Kidney epithelial cell (primary cell): Measurements from ENCODE around the gene RAB3C. TPM values are rescaled to one million over a fixed set of nuclear protein-coding genes. Genes with fewer than 3 reads are reported as not detected.

Experiments used
- DNase-seq: peaks from one replicate; pipeline ENCODE4 v3.0.0-alpha.2; 2010; ENCODE audit warnings: low read depth
- H3K27me3 ChIP-seq: 2 replicates; pipeline ENCODE4 v1.6.0; 2011; ENCODE audit warnings: low read length; ENCODE audit not compliant: control insufficient read depth, insufficient read depth
- H3K36me3 ChIP-seq: 2 replicates; pipeline ENCODE4 v1.5.1; 2011; ENCODE audit warnings: low read length; ENCODE audit not compliant: control insufficient read depth, insufficient read depth
- H3K4me3 ChIP-seq: 2 replicates; pipeline ENCODE4 v1.5.1; 2011; ENCODE audit warnings: low read depth, mild to moderate bottlenecking, control low read depth, low read length
- total RNA-seq: library from RNA; depleted of rRNA; stranded (reverse); fragments of >200 nt; gene quantifications from 2 replicates; pipeline ENCODE4 v1.2.3, GENCODE V29; 2015
- TF ChIP-seq, protein P1 (sequence below): IDR thresholded peaks from 2 replicates; pipeline ENCODE4 v1.5.1; 2011; ENCODE audit warnings: mild to moderate bottlenecking, moderate library complexity, low read length, control low read depth, inconsistent platforms; ENCODE audit not compliant: insufficient read depth, poor library complexity, severe bottlenecking

Gene RAB3C
- total RNA-seq, 1 donor from 2014 or later = 0.04 TPM

DNA sequence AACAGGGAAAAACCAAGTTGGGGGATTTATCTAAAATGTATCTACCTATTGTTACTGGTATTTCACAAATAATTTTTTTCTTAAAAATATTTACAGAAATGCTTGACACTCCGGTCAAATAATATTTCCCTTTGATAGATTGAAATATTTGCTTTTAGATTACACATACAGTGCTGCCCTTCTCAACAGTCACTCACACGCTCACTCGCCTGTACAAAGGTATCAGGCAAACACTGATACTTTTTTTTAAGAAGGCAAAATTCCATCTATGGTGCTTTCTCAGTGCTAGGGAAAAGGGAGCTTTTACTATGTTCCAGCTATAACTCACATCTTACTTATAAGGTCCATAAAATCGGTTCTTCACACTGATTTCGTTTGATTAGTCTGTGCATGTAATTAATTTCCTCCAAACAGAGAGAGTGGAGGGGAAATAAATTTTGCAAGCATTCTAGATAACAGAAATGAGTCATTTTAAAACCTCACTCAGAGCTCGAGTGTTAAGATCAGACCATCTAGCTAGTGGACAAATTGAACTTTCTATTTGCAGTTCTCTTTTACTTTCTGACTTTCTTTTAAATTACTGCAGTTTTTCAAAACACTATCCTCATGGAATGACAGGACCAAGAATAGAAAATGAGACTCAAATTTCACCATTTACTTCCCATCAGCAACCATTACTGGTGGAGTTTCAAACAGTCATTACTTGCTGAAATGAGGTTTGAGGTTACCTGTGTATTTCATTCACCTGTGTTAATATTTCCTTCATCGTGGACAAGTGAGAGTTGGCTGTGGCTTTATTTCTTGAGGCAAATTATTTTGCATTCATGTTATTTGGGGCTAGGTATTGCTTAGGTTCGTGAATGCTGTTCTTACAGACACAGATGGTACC is 273.2 kb downstream of the RAB3C start:
- H3K4me3 ChIP-seq = no peak overlapping the region
- DNase-seq = no peak
- H3K36me3 ChIP-seq = no peaks in the 10 kb centered on the region
- H3K27me3 ChIP-seq = no peaks in the 10 kb centered on the region
- TF ChIP-seq, protein P1, sequence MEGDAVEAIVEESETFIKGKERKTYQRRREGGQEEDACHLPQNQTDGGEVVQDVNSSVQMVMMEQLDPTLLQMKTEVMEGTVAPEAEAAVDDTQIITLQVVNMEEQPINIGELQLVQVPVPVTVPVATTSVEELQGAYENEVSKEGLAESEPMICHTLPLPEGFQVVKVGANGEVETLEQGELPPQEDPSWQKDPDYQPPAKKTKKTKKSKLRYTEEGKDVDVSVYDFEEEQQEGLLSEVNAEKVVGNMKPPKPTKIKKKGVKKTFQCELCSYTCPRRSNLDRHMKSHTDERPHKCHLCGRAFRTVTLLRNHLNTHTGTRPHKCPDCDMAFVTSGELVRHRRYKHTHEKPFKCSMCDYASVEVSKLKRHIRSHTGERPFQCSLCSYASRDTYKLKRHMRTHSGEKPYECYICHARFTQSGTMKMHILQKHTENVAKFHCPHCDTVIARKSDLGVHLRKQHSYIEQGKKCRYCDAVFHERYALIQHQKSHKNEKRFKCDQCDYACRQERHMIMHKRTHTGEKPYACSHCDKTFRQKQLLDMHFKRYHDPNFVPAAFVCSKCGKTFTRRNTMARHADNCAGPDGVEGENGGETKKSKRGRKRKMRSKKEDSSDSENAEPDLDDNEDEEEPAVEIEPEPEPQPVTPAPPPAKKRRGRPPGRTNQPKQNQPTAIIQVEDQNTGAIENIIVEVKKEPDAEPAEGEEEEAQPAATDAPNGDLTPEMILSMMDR = no peak

DNA sequence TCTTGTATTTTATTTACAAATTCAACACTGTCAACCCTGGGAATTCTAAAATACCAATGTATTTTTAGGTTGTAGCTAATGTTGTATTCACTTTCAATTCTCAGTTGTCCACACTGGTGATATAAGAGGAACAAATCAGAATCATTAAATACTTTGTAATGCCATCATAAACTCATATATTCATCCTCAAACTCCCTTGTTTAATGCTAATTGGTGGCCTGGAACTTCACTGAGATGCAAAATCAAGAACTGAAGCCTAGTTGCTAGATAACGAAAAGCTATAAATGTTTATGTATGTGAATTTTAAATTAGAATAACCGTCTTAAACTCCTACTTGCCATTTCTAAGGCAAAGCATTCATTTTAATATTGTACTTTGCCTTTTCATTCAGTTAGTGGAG is 274.7 kb downstream of the RAB3C start:
- DNase-seq = no peak
- Histone ChIP-seq H3K36me3 (no peaks in the 10 kb centered on the region), H3K27me3 (no peaks in the 10 kb centered on the region), H3K4me3 (no peak overlapping the region)
- TF ChIP-seq, protein P1 = no peak

DNA sequence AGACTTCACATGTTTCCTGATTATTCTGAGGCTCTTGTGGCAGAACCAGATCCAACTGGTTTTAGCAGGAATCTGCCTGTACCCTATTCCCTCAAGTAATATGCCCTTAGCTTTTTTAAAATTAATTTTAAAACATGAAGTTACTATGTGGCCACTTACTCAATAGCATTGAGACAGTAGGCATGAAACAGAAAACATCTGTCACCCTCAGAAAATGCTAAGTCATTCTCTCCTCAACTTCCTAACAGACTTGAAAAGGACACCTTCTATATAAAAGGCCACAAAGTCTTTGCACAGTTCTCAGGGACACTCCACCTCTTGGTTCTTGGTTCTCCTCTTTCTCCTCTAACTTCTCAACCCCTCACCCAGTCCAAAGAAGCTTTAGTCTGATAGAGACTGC is 277.8 kb downstream of the RAB3C start:
- no peaks in the 10 kb centered on the region for H3K27me3 ChIP-seq
- no peaks in the 10 kb centered on the region for H3K36me3 ChIP-seq
- TF ChIP-seq, protein P1 = no peak
- no peak for DNase-seq
- H3K4me3 ChIP-seq = no peak overlapping the region

DNA sequence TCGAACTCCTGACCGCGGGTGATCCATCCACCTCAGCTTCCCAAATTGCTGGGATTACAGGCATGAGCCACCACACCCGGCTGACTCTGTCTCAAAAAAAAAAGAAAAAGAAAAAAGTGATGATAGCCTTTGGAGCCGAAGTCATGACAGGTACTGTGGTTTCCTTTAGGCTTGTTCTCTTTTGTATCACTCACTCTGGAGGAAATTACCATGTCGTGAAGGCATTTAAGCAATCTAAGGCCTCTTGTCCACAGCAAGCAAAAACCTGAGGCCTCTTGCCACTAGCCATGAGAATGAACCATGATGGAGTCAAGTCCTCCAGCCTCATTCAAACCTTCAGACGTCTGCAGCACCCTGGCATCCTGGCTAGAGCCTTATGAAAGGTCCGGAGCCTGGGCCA is 286.1 kb downstream of the RAB3C start:
- no peak for DNase-seq

DNA sequence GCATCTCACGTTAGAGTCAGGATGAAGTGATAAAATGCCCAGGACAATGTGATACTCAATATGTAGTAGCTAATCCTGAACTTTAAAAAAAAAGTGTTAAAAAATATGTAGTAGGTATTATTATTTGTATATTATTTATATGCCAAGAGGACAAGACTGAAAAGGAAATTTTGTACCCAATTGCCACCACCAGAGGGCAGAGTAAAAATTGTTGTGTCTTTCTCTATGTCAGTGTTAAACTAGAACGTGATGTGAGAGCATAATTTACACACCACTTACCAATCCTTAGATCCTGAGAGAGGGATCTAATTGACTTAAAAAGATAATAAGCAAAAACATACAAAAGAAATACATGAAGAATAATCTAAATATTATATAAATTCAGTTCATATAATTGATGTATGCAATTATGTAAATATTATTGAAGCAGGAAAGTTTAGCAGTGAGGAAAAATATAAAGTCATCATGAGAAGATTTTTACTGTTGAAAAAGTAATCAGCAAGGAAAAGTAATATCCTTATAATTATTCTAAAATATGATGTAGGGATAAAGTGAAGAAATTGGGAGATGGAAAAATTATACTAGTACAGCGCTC is 288.9 kb downstream of the RAB3C start:
- Histone ChIP-seq H3K27me3 (no peaks in the 10 kb centered on the region), H3K4me3 (no peak overlapping the region), H3K36me3 (no peaks in the 10 kb centered on the region)
- no peak for DNase-seq
- TF ChIP-seq, protein P1 = peak; percentile 58

More for the DNA sequence above, 286.1 kb downstream of the RAB3C start:
- Histone ChIP-seq H3K27me3 (no peaks in the 10 kb centered on the region), H3K4me3 (no peak overlapping the region), H3K36me3 (no peaks in the 10 kb centered on the region)
- TF ChIP-seq, protein P1 = no peak
